Mesothelial cell of epicardium (in vitro differentiated cells): Measurements from ENCODE around the gene HOXD3. TPM values are rescaled to one million over a fixed set of nuclear protein-coding genes. Genes with fewer than 3 reads are reported as not detected.

Source experiments
- DNase-seq, 2 experiments: peaks; one replicate each; pipeline ENCODE4 v3.0.0; 2021; ENCODE audit warnings: low spot score in 2 of 2; ENCODE audit not compliant: unreplicated experiment in 2 of 2
- H3K27ac Mint-ChIP-seq: 2 replicates; pipeline ENCODE4 v1.8.0; 2021; ENCODE audit warnings: mixed read lengths
- H3K27me3 Mint-ChIP-seq: 2 replicates; pipeline ENCODE4 v1.8.0; 2021; ENCODE audit warnings: low read depth, mixed read lengths
- H3K36me3 Mint-ChIP-seq: 2 replicates; pipeline ENCODE4 v1.8.0; 2021; ENCODE audit warnings: mixed read lengths
- H3K4me1 Mint-ChIP-seq: 2 replicates; pipeline ENCODE4 v1.8.0; 2021; ENCODE audit warnings: mixed read lengths
- H3K4me3 Mint-ChIP-seq: 2 replicates; pipeline ENCODE4 v1.8.0; 2021; ENCODE audit warnings: mild to moderate bottlenecking, moderate library complexity, mixed read lengths
- H3K9me3 Mint-ChIP-seq: 2 replicates; pipeline ENCODE4 v1.8.0; 2021; ENCODE audit warnings: mixed read lengths
- CTCF ChIP-seq: fragments of 200-600 bp; sonication (generic); IDR thresholded peaks from one replicate; pipeline ENCODE4 v1.5.0; 2021; ENCODE audit warnings: antibody characterized with exemption; ENCODE audit not compliant: unreplicated experiment
- total RNA-seq: library from RNA; stranded (reverse); gene quantifications from 3 replicates; pipeline ENCODE4 v1.2.1, GENCODE V29; 2021

The HOXD3 gene
- total RNA-seq, 1 donor from 2014 or later = 1.1 TPM

GRCh38 chr2:176186024-176186423, 28.9 kb downstream of the HOXD3 start:
- no peak for DNase-seq
- Mint-ChIP-seq H3K9me3 (no peaks in the 10 kb centered on the region), H3K4me3 (no peak overlapping the region), H3K4me1 (peaks cover 18% of the 10 kb centered on the region), H3K27me3 (peaks cover 94% of the 10 kb centered on the region), H3K27ac (no peak overlapping the region), H3K36me3 (no peaks in the 10 kb centered on the region)
- no peak for TF ChIP-seq CTCF

GRCh38 chr2:176187200-176187898, 30.2 kb downstream of the HOXD3 start:
- Mint-ChIP-seq H3K4me1 (peaks cover 18% of the 10 kb centered on the region), H3K9me3 (no peaks in the 10 kb centered on the region), H3K36me3 (no peaks in the 10 kb centered on the region), H3K27me3 (peaks cover 94% of the 10 kb centered on the region), H3K4me3 (peak overlapping the region; percentile 69), H3K27ac (no peak overlapping the region)
- TF ChIP-seq CTCF = no peak
- DNase-seq = no peak

DNA sequence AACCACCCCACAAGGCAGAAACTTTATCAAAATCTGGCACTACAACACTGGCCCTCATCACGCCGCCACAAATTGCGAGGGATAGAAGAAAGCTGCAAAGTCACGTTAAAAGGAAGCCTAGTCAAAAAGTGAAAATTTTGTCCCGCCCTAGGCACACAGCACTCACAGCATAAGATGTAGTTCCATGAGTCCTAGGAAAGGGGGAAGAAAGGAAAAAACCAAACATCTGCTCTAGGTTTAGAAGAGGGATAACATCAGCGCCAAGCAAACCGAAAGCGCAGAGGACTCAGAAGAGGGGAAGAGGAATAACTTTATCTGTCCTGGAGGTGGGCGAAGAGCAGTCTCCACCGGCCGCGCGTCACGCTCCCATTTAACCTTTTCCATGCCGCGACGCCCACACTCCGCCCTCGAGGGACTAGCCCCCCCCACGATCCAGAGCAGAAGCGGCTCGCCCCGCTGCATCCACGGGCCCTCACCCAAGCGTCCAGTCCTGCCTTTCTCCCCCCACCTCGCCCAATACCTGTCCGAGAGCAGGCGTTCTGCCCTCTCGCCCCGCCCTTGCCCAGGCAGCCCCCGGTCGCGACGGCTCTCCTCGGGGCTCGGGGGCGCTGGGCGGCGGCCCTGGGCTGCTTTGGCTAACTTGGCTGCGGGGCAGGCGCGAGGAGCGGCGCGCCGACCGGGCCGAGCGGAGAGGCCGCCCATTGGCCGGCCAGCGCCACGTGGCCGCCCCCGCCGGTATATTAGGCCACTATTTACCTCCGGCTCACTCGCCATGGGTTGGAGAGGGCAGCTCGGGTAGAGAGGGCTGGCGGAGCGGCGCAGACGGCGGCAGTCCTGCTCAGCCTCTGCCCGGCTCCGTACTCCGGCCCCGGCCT, 31.0 kb downstream of the HOXD3 start, which contains the start of gene HOXD1:
HOXD1 (plus strand) TSS at position 770 of the 875 bp plus-strand sequence. CDS start 134 bp downstream, outside the sequence.
- peak within 1 kb of the TSS; percentile 69 for H3K4me3 Mint-ChIP-seq
- peaks cover 94% of the 10 kb centered on the region for H3K27me3 Mint-ChIP-seq
- DNase-seq = no peak
- TF ChIP-seq CTCF = no peak
- H3K36me3 Mint-ChIP-seq = no peaks in the 10 kb centered on the region
- no peak within 1 kb of the TSS for H3K27ac Mint-ChIP-seq
- H3K9me3 Mint-ChIP-seq = no peaks in the 10 kb centered on the region
- H3K4me1 Mint-ChIP-seq = peaks cover 18% of the 10 kb centered on the region

GRCh38 chr2:176188774-176189680, 31.9 kb downstream of the HOXD3 start:
- H3K36me3 Mint-ChIP-seq = no peaks in the 10 kb centered on the region
- no peak for TF ChIP-seq CTCF
- DNase-seq = no peak
- H3K4me1 Mint-ChIP-seq = peaks cover 18% of the 10 kb centered on the region
- H3K4me3 Mint-ChIP-seq = peak overlapping the region; percentile 44
- H3K9me3 Mint-ChIP-seq = no peaks in the 10 kb centered on the region
- peaks cover 94% of the 10 kb centered on the region for H3K27me3 Mint-ChIP-seq
- H3K27ac Mint-ChIP-seq = no peak overlapping the region
